ENCODE results near the gene NME3. TPM values are rescaled to one million over a fixed set of nuclear protein-coding genes. Genes with fewer than 3 reads are reported as not detected.

The NME3 gene
- total and polyA plus RNA-seq, 9 of the 15 experiments (the other 6 are each of a cell fraction or from before 2014, with no cell fraction given) = 0.68 to 76.3 (median 11.5) TPM

GRCh38 chr16:1734816-1735215, 36.5 kb downstream of the NME3 start:
- Histone ChIP-seq H4K20me1 (replicated peaks; ENCODE audit: control insufficient read depth, insufficient read depth, low read length) (no peaks in the 10 kb centered on the region), H3K9ac (ENCODE audit: insufficient read depth in 1 of 2, low read depth in 2 of 2, low read length in 2 of 2) (no peak overlapping the region), H3K4me1 (replicated peaks in 1 of 2; ENCODE audit: control insufficient read depth in 2 of 2, insufficient read depth in 2 of 2, low read length in 2 of 2) (peaks cover 0 to 39% of the 10 kb centered on the region in 2 experiments; a peak in 2 of 5 replicates), H3K4me2 (ENCODE audit: insufficient read depth, low read length) (no peak overlapping the region), H3K36me3 (ENCODE audit: control insufficient read depth, insufficient read depth, low read length) (peaks cover 38% of the 10 kb centered on the region; the same call in 2 of the 3 replicates), H3K9me1 (ENCODE audit: control insufficient read depth, insufficient read depth, low read length) (no peaks in the 10 kb centered on the region), H3K27me3 (ENCODE audit: control insufficient read depth in 2 of 2, insufficient read depth in 2 of 2, low read length in 2 of 2) (no peaks in the 10 kb centered on the region), H2AFZ (ENCODE audit: low read depth, low read length) (no peak overlapping the region), H3K9me3 (replicated peaks; ENCODE audit: control insufficient read depth, insufficient read depth, low read depth, low read length) (peaks cover 36% of the 10 kb centered on the region), H3K4me3 (no peak overlapping the region), H3K79me2 (ENCODE audit: control insufficient read depth, insufficient read depth, low read length) (no peaks in the 10 kb centered on the region), H3K27ac (ENCODE audit: extremely low read depth, low read depth, low read length) (no peak overlapping the region)
- no peak for DNase-seq (ENCODE audit: extremely low read depth in 1 of 4, low spot score in 3 of 4)
- TF ChIP-seq SNAPC5 (CRISPR knock-in tag; IDR thresholded peaks at IDR 0.05) = no peak
- TF ChIP-seq CTBP1 (IDR thresholded peaks at IDR 0.05; ENCODE audit: borderline replicate concordance) = no peak
- TF ChIP-seq ZBTB11 (CRISPR knock-in tag; IDR thresholded peaks at IDR 0.05) = no peak
- TF ChIP-seq ZNF507 (tag; conservative IDR thresholded peaks at IDR 0.05) = no peak
- no peak for TF ChIP-seq SAFB (IDR thresholded peaks at IDR 0.05; ENCODE audit: borderline replicate concordance, low read depth, low read length)
- TF ChIP-seq ZNF143 (CRISPR knock-in tag; IDR thresholded peaks at IDR 0.05) = no peak
- no peak for TF ChIP-seq ZNF764 (CRISPR knock-in tag; IDR thresholded peaks at IDR 0.05; ENCODE audit: low read depth)
- TF ChIP-seq RBM14 (IDR thresholded peaks at IDR 0.05; ENCODE audit: borderline replicate concordance, insufficient read depth, low read depth, low read length) = no peak
- in situ Hi-C loops (cut with MboI) = no loop called here
- intact Hi-C loops (cut with micrococcal nuclease) = no loop called here
- no peak for FAIRE-seq
- ChIA-PET POLR2A (no interaction called here), CTCF (ENCODE audit: low intra/inter-chr PET ratio) (no interaction called here)
- BruUV-seq (replicated peaks) = no TSS peak
- WGBS (ENCODE audit: insufficient coverage, low coverage, missing lambda C conversion rate) = 93% methylated on average over 19 of the region's 22 CpGs
- ATAC-seq = no peak
